Fibroblast of skin of left biceps (primary cell): ENCODE results near the gene SLIT3.

Experiments used
- DNase-seq, 2 experiments: peaks; one replicate each; pipeline ENCODE4 v3.0.0-alpha.2; 2013; ENCODE audit warnings: low read depth in 2 of 2

Gene SLIT3

DNA sequence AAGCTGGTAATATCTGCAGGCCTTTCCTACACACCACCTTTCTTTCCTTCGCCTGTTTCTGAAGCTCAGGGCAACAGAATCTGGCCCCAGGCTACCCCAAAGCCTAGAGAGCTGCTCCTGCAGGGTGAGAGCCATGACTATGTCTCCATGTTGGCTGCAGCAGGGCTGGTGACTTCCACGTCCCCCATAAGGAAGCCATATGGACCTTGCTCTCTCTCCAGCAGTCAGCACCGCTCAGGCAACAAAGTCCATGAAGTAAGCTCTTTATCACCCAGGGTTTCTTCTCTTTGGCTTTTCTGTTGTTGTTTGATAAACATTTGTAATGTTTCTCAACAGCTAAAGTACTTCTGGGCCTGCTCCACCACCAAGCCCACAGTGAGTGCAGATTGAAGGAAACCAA lies 125.2 kb downstream of the SLIT3 start:
- DNase-seq, result no peak

DNA sequence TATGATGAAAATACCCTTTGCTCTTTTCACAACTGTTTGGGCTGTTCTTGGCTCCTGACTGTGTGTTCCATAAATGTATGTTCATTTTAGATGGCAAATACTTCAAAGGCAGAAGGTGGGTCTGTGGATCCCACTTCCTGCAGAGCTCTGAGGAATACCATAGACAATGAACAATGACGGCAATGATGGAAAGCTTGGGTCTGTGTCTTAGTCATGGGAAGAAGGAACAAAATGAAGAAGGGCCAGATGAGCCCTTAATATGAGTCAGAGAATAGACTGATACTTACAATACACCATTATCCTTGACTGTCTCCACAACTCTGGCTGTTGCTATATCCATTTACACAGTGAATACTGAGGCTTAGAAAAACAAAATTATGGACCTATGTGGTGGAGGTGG lies 126.0 kb downstream of the SLIT3 start:
- no peak for DNase-seq

- DNase-seq, result no peak
Measured at GRCh38 chr5:169173372-169173771, 127.6 kb downstream of the SLIT3 start.

DNA sequence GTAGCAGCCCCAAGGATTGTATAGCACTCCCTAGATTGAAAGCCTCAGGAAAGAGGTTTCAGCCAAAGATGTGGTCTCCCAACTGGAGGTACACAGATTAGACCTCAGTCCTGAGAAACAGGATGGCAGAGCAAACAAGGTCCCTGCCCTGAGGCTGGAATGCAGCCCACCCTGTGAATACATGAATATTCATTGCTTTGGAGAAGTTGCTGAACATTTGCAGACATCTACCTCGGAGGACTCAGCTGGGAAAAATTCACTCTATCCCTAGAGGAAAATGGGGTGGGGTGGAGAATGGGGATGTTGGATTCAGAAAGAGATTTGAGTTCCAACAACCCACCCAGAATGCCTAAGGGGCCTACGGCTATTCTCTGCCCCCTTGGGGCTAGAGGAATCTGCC lies 129.4 kb downstream of the SLIT3 start:
- DNase-seq, result no peak

DNA sequence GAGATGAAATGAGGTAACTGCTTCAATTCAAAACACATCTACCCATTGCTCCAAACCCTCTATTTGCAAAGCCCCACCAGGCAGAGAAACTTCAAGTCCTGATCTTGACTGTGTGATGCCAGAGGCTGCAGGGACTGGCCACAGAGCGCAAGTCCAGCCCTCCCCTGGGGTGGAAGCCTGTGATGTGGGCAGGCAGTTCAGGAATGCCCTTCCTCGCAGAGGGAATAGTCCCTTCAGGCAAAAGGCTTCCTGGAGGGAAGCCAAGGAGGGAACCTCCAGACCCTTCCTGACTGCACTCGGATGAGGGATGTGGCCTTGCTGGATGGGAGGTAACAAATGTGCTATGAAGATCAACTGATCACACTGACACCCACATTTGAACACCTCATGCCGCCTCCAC lies 131.2 kb downstream of the SLIT3 start:
- DNase-seq, result no peak

- DNase-seq, result no peak
Measured at GRCh38 chr5:169168280-169168679, 132.7 kb downstream of the SLIT3 start.

GRCh38 chr5:169166078-169166477 lies 134.9 kb downstream of the SLIT3 start:
- no peak for DNase-seq

DNA sequence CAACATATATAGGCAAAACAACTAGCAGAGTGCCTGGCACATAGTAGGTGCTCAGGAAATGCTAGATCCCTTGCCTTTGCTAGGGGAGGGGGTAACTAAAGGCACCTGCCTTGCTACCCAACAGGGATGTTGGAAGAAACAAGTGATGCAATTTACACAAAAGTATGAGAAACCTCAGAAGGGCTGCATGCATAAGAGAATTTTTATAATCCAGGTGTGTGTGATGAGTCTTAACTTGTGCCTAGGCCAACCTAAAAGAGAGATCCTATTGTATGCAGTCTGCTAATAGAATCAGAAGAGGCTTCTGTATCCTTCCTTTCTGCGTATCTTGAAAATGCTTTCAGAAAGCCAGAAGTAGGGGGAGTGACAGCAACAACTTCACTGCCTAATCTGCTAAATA lies 135.9 kb downstream of the SLIT3 start:
- no peak for DNase-seq

GRCh38 chr5:169164481-169164925 lies 136.4 kb downstream of the SLIT3 start:
- no peak for DNase-seq

GRCh38 chr5:169162407-169162806 lies 138.5 kb downstream of the SLIT3 start:
- DNase-seq, result no peak

- peak in 1 of 2 experiments; percentile 49 for DNase-seq
Measured at GRCh38 chr5:169161022-169161680, 139.8 kb downstream of the SLIT3 start.

GRCh38 chr5:169160405-169160901 lies 140.5 kb downstream of the SLIT3 start:
- no peak for DNase-seq

DNA sequence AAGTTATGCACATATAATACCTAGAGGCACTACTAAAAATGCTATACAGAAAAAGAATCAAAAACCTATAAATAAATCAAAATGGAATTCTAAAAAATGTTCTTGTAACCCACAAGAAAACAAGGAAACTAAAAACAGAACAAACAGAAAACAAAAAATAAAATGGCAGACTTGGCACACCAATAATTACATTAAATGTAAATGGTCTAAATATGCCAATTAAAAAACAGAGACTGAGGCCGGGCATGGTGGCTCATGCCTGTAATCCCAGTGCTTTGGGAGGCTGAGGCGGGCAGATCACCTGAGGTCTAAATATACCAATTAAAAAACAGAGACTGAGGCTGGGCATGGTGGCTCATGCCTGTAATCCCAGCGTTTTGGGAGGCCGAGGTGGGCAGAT lies 142.2 kb downstream of the SLIT3 start:
- DNase-seq, result no peak

GRCh38 chr5:169157064-169157463 lies 143.9 kb downstream of the SLIT3 start:
- no peak for DNase-seq

GRCh38 chr5:169154679-169155078 lies 146.3 kb downstream of the SLIT3 start:
- DNase-seq, result no peak

- no peak for DNase-seq
Measured at GRCh38 chr5:169153405-169153804, 147.5 kb downstream of the SLIT3 start.

DNA sequence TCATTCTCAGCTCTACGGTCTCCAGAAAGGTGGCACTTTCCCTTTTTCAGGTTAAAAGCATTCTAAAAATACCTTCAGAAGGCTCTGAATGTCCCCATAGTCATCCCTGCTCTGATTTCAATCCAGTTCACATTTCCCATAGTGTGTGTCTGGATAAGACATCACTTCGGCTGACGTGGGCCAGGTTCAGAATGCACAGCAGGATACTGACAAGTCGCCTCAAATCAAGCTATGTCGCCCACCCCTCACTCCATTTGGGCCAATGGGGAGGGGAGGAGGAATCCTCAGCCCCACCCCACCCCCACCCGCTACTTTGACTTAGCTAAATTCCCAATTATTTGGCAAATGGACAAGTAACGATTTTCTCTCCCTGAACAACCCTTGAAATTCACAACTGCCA lies 148.0 kb downstream of the SLIT3 start:
- no peak for DNase-seq

DNA sequence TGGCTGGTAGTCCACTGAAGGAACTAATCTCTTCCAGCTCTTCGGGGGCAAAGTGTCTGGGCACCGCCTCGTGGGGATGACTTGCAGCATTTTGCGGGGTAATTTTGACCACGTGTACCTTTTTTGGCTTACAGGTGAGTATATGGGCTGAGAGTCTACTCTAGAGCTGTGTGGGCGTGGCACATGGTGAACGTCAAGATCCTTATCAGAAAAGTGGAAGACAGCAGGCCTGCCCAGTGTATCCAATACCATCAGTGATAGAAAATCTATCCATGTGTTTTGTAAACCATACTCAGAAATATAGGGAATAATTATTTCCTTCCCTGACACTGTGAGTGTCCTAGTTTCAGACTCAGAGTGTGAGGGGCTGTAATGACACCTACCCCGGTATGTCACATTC lies 148.5 kb downstream of the SLIT3 start:
- DNase-seq, result no peak

- no peak for DNase-seq
Measured at GRCh38 chr5:169151051-169151805, 149.7 kb downstream of the SLIT3 start.

- DNase-seq, result no peak
Measured at GRCh38 chr5:169150108-169150507, 150.8 kb downstream of the SLIT3 start.

DNA sequence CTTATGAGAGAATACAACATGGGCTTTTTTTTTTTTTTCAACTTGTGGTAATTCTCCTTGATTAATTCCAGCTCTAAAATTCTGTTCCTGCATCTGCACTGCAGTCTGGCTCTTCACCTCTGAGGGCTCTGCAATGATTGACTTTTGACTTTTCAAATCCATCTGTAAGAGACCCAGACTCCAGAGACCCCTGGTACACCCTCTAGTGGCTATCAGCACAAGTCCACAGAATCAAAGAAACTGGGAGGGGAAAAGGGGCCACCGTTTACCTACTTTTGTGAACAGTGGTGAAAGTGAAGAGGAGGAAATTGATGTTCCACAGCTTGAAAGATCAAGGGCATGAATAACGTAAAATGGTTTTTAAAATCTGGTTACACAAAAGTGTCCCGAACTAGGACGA lies 151.6 kb downstream of the SLIT3 start:
- DNase-seq, result no peak

GRCh38 chr5:169148138-169148740 lies 152.7 kb downstream of the SLIT3 start:
- DNase-seq, result no peak

- DNase-seq, result no peak
Measured at GRCh38 chr5:169147534-169147933, 153.4 kb downstream of the SLIT3 start.
